HG02852 (cell line): ENCODE results near the gene TCF7.

Source experiments
- ATAC-seq: cut with Tn5 transposase; IDR thresholded peaks from one replicate; pipeline ENCODE4 v1.9.1; 2021; ENCODE audit warnings: mild to moderate bottlenecking, moderate library complexity; ENCODE audit not compliant: unreplicated experiment

The TCF7 gene

GRCh38 chr5:134174841-134175839 lies 60.7 kb downstream of the TCF7 start:
- no peak for ATAC-seq

- ATAC-seq, result peak; percentile 35
These were observed 61.5 kb downstream of the TCF7 start for GRCh38 chr5:134175921-134176510.

GRCh38 chr5:134176511-134177368 lies 62.3 kb downstream of the TCF7 start, which contains the start of gene SKP1:
Gene SKP1, minus strand, starts transcription at chr5:134176950. Its CDS starts 2,928 bp downstream, at chr5:134174022.
- peak; percentile 71 for ATAC-seq

- no peak for ATAC-seq
These were observed 63.1 kb downstream of the TCF7 start for GRCh38 chr5:134177369-134178095.

- no peak for ATAC-seq
These were observed 63.6 kb downstream of the TCF7 start for GRCh38 chr5:134178096-134178419.

GRCh38 chr5:134183481-134183880 lies 69.0 kb downstream of the TCF7 start:
- ATAC-seq, result no peak

- ATAC-seq, result peak; percentile 78
These were observed 70.0 kb downstream of the TCF7 start for GRCh38 chr5:134184155-134185135.

GRCh38 chr5:134188092-134188491 lies 73.6 kb downstream of the TCF7 start:
- ATAC-seq, result no peak

- ATAC-seq, result no peak
These were observed 74.5 kb downstream of the TCF7 start for GRCh38 chr5:134189031-134189430.

- no peak for ATAC-seq
These were observed 81.2 kb downstream of the TCF7 start for GRCh38 chr5:134195666-134196065.
